Measurements from ENCODE around the gene BTBD2.

BTBD2 gene

DNA sequence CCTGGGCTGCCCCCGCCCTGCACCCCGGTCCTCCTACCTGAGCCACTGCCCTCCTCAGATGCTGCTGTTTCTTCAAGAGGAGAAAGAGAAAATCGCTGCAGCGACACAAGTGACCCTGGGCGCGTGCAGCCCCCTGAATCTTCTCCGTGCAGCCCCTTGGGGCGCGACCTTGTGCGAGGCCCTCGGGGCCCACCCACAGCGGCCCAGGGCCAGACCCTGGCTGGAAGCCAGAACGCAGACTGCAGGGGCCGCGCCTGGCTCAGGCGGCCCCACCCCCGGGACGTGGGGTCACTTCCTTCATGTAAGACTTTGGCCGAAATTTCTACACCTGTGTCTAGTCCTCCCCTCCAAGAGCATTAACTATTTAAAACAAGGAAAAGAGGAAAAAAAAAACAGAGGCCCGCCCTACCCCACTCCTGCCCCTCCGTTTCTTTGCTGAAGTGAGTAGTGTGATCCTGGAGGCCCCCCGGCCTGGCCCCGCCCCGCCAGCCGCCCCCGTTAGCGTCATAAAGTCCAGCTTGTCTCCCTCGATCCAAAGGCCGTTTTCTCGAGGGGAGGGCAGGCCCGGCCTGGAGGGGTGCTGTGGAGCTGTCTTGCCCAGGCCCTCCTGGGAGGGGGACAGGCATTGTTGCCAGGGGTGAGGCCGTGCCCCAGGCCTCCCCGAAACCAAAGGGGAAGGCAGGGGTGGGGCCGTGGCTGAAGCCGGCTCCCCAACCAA is 35.3 kb downstream of the BTBD2 start:
- Histone ChIP-seq H2BK5ac (ENCODE audit: low read depth, low read length, poor library complexity) (no peak overlapping the region), H3K36me3 (ENCODE audit: control insufficient read depth in 1 of 2, insufficient read depth in 2 of 2, low read length in 2 of 2) (peaks cover 68 to 70% of the 10 kb centered on the region in 2 experiments), H2AFZ (ENCODE audit: insufficient read depth, low read length, poor library complexity) (no peak overlapping the region), H2AK5ac (ENCODE audit: low read length) (no peak overlapping the region), H3K9ac (ENCODE audit: low read length) (no peak overlapping the region), H4K8ac (ENCODE audit: low read depth, low read length) (no peak overlapping the region), H2BK12ac (ENCODE audit: low read length) (no peak overlapping the region), H3K4me1 (ENCODE audit: control insufficient read depth in 1 of 2, insufficient read depth in 2 of 2, low read length in 2 of 2) (peaks cover 9 to 11% of the 10 kb centered on the region in 2 experiments), H3K27ac (ENCODE audit: low read depth, low read length) (no peak overlapping the region), H3K4me2 (ENCODE audit: low read length) (no peak overlapping the region), H3K4me3 (ENCODE audit: low read depth, low read length) (no peak overlapping the region), H4K12ac (ENCODE audit: low read depth, low read length) (no peak overlapping the region), H3K27me3 (ENCODE audit: insufficient read depth, low read length) (no peaks in the 10 kb centered on the region), H3K9me3 (ENCODE audit: insufficient read depth, low read depth, low read length) (no peaks in the 10 kb centered on the region), H2BK120ac (ENCODE audit: insufficient read depth, low read length, poor library complexity) (no peak overlapping the region), H3K14ac (ENCODE audit: low read length) (no peak overlapping the region), H4K91ac (ENCODE audit: low read depth, low read length) (peak overlapping the region; percentile 26), H3K18ac (ENCODE audit: low read length) (no peak overlapping the region), H3K23ac (ENCODE audit: low read length) (no peak overlapping the region), H3K79me2 (ENCODE audit: control insufficient read depth, insufficient read depth, low read length, poor library complexity) (no peaks in the 10 kb centered on the region), H3K79me1 (ENCODE audit: low read length) (no peaks in the 10 kb centered on the region), H3K4ac (ENCODE audit: low read depth, low read length) (no peak overlapping the region)
- WGBS (ENCODE audit: extremely low coverage, insufficient coverage, insufficient read length), result no CpG with 5 or more reads among the region's 35 CpGs
- DNase-seq, result no peak

DNA sequence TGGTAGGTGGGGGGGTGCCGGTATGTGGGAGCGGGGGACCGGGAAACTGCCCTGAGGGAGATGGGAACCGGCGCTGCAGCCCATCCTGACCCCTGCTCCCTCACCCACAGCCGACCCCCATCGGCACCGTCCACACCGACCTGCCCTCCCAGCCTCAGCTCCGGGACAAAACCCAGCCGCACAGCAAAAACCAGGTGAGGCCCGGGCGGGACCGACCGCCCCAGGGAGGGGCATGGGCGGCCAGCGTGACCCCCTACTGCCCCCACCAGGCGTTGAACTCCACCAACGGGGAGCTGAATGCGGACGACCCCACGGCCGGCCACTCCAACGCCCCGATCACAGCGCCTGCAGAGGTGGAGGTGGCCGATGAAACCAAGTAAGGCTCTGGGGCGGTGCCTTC is 35.9 kb downstream of the BTBD2 start:
- H4K8ac ChIP-seq (ENCODE audit: low read depth, low read length), result no peak overlapping the region
- no peak overlapping the region for H2AFZ ChIP-seq (ENCODE audit: insufficient read depth, low read length, poor library complexity)
- peaks cover 68 to 70% of the 10 kb centered on the region in 2 experiments for H3K36me3 ChIP-seq (ENCODE audit: control insufficient read depth in 1 of 2, insufficient read depth in 2 of 2, low read length in 2 of 2)
- H3K79me1 ChIP-seq (ENCODE audit: low read length), result no peaks in the 10 kb centered on the region
- no peak overlapping the region for H3K9ac ChIP-seq (ENCODE audit: low read length)
- H4K12ac ChIP-seq (ENCODE audit: low read depth, low read length), result no peak overlapping the region
- H2AK5ac ChIP-seq (ENCODE audit: low read length), result no peak overlapping the region
- H2BK5ac ChIP-seq (ENCODE audit: low read depth, low read length, poor library complexity), result no peak overlapping the region
- no peak for DNase-seq
- H3K27ac ChIP-seq (ENCODE audit: low read depth, low read length), result no peak overlapping the region
- H3K79me2 ChIP-seq (ENCODE audit: control insufficient read depth, insufficient read depth, low read length, poor library complexity), result no peaks in the 10 kb centered on the region
- peak overlapping the region; percentile 46 for H3K18ac ChIP-seq (ENCODE audit: low read length)
- H3K4ac ChIP-seq (ENCODE audit: low read depth, low read length), result no peak overlapping the region
- H3K27me3 ChIP-seq (ENCODE audit: insufficient read depth, low read length), result no peaks in the 10 kb centered on the region
- H4K91ac ChIP-seq (ENCODE audit: low read depth, low read length), result peak overlapping the region; percentile 8
- no peak overlapping the region for H3K4me2 ChIP-seq (ENCODE audit: low read length)
- H3K4me3 ChIP-seq (ENCODE audit: low read depth, low read length), result no peak overlapping the region
- H3K23ac ChIP-seq (ENCODE audit: low read length), result no peak overlapping the region
- H3K4me1 ChIP-seq (ENCODE audit: control insufficient read depth in 1 of 2, insufficient read depth in 2 of 2, low read length in 2 of 2), result peaks cover 9 to 11% of the 10 kb centered on the region in 2 experiments
- peak overlapping the region; percentile 29 for H3K14ac ChIP-seq (ENCODE audit: low read length)
- peak overlapping the region; percentile 45 for H2BK12ac ChIP-seq (ENCODE audit: low read length)
- WGBS (ENCODE audit: extremely low coverage, insufficient coverage, insufficient read length), result no CpG with 5 or more reads among the region's 28 CpGs
- H2BK120ac ChIP-seq (ENCODE audit: insufficient read depth, low read length, poor library complexity), result peak overlapping the region; percentile 57
- peaks cover 2% of the 10 kb centered on the region for H3K9me3 ChIP-seq (ENCODE audit: insufficient read depth, low read depth, low read length)

DNA sequence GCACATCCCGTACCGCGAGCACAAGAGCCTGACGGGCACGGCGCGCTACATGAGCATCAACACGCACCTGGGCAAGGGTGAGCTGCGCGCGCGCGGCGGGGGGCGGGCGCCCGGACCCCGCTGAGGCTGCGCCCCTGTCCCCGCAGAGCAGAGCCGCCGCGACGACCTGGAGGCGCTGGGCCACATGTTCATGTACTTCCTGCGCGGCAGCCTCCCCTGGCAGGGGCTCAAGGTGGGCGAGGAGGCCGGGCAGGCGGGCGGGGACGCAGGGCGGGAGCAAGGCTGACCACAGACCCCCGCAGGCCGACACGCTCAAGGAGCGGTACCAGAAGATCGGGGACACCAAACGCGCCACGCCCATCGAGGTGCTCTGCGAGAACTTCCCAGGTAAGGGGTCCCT is 36.5 kb downstream of the BTBD2 start:
- Histone ChIP-seq H2BK5ac (ENCODE audit: low read depth, low read length, poor library complexity) (no peak overlapping the region), H3K23ac (ENCODE audit: low read length) (no peak overlapping the region), H3K9ac (ENCODE audit: low read length) (no peak overlapping the region), H3K27me3 (ENCODE audit: insufficient read depth, low read length) (no peaks in the 10 kb centered on the region), H2AK5ac (ENCODE audit: low read length) (peak overlapping the region; percentile 13), H3K4me3 (ENCODE audit: low read depth, low read length) (no peak overlapping the region), H3K18ac (ENCODE audit: low read length) (peak overlapping the region; percentile 10), H3K4ac (ENCODE audit: low read depth, low read length) (no peak overlapping the region), H4K91ac (ENCODE audit: low read depth, low read length) (peak overlapping the region; percentile 72), H3K79me2 (ENCODE audit: control insufficient read depth, insufficient read depth, low read length, poor library complexity) (no peaks in the 10 kb centered on the region), H2AFZ (ENCODE audit: insufficient read depth, low read length, poor library complexity) (no peak overlapping the region), H3K36me3 (ENCODE audit: control insufficient read depth in 1 of 2, insufficient read depth in 2 of 2, low read length in 2 of 2) (peaks cover 66 to 68% of the 10 kb centered on the region in 2 experiments), H3K79me1 (ENCODE audit: low read length) (no peaks in the 10 kb centered on the region), H3K4me1 (ENCODE audit: control insufficient read depth in 1 of 2, insufficient read depth in 2 of 2, low read length in 2 of 2) (peaks cover 9 to 11% of the 10 kb centered on the region in 2 experiments), H3K14ac (ENCODE audit: low read length) (peak overlapping the region; percentile 5), H4K12ac (ENCODE audit: low read depth, low read length) (no peak overlapping the region), H3K9me3 (ENCODE audit: insufficient read depth, low read depth, low read length) (peaks cover 3% of the 10 kb centered on the region), H2BK12ac (ENCODE audit: low read length) (no peak overlapping the region), H3K27ac (ENCODE audit: low read depth, low read length) (no peak overlapping the region), H4K8ac (ENCODE audit: low read depth, low read length) (peak overlapping the region; percentile 14), H3K4me2 (ENCODE audit: low read length) (no peak overlapping the region), H2BK120ac (ENCODE audit: insufficient read depth, low read length, poor library complexity) (no peak overlapping the region)
- no CpG with 5 or more reads among the region's 43 CpGs for WGBS (ENCODE audit: extremely low coverage, insufficient coverage, insufficient read length)
- DNase-seq, result no peak

DNA sequence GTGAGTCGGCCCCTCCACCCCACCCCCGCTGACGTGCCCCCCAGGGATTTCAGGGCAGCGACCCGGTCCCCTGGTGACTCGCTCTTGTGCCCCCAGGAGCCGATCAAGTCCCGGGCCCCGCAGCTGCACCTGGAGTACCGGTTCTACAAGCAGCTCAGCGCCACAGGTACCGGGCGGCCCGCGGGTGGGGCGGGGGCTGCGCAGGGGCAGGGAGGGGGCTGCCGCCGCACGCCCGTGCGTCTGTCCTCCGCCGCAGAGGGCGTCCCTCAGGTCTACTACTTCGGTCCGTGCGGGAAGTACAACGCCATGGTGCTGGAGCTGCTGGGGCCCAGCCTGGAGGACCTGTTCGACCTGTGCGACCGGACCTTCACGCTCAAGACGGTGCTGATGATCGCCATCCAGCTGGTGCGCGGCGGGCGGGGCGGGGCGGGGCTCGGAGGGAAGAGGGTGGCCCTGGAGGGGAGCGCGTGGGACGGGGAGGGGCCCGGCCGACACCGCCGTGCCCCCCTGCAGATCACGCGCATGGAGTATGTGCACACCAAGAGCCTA is 37.1 kb downstream of the BTBD2 start:
- Histone ChIP-seq H3K36me3 (ENCODE audit: control insufficient read depth in 1 of 2, insufficient read depth in 2 of 2, low read length in 2 of 2) (peaks cover 66% of the 10 kb centered on the region in 2 experiments), H2AK5ac (ENCODE audit: low read length) (no peak overlapping the region), H2BK12ac (ENCODE audit: low read length) (no peak overlapping the region), H3K4ac (ENCODE audit: low read depth, low read length) (no peak overlapping the region), H4K12ac (ENCODE audit: low read depth, low read length) (no peak overlapping the region), H3K9me3 (ENCODE audit: insufficient read depth, low read depth, low read length) (peaks cover 3% of the 10 kb centered on the region), H4K8ac (ENCODE audit: low read depth, low read length) (no peak overlapping the region), H3K18ac (ENCODE audit: low read length) (no peak overlapping the region), H3K27ac (ENCODE audit: low read depth, low read length) (peak overlapping the region; percentile 21), H2BK5ac (ENCODE audit: low read depth, low read length, poor library complexity) (no peak overlapping the region), H3K79me2 (ENCODE audit: control insufficient read depth, insufficient read depth, low read length, poor library complexity) (no peaks in the 10 kb centered on the region), H4K91ac (ENCODE audit: low read depth, low read length) (peak overlapping the region; percentile 72), H3K4me1 (ENCODE audit: control insufficient read depth in 1 of 2, insufficient read depth in 2 of 2, low read length in 2 of 2) (peaks cover 9 to 11% of the 10 kb centered on the region in 2 experiments), H2BK120ac (ENCODE audit: insufficient read depth, low read length, poor library complexity) (no peak overlapping the region), H3K14ac (ENCODE audit: low read length) (no peak overlapping the region), H3K4me3 (ENCODE audit: low read depth, low read length) (no peak overlapping the region), H3K79me1 (ENCODE audit: low read length) (no peaks in the 10 kb centered on the region), H3K4me2 (ENCODE audit: low read length) (no peak overlapping the region), H3K9ac (ENCODE audit: low read length) (no peak overlapping the region), H2AFZ (ENCODE audit: insufficient read depth, low read length, poor library complexity) (no peak overlapping the region), H3K23ac (ENCODE audit: low read length) (no peak overlapping the region), H3K27me3 (ENCODE audit: insufficient read depth, low read length) (no peaks in the 10 kb centered on the region)
- no CpG with 5 or more reads among the region's 51 CpGs for WGBS (ENCODE audit: extremely low coverage, insufficient coverage, insufficient read length)
- DNase-seq, result peak; percentile 94
